HG02610 (cell line): ENCODE results near the gene AGAP1.

Source experiments
- ATAC-seq: cut with Tn5 transposase; IDR thresholded peaks from one replicate; pipeline ENCODE4 v1.9.1; 2021; ENCODE audit warnings: mild to moderate bottlenecking, moderate library complexity; ENCODE audit not compliant: unreplicated experiment

Gene AGAP1

DNA sequence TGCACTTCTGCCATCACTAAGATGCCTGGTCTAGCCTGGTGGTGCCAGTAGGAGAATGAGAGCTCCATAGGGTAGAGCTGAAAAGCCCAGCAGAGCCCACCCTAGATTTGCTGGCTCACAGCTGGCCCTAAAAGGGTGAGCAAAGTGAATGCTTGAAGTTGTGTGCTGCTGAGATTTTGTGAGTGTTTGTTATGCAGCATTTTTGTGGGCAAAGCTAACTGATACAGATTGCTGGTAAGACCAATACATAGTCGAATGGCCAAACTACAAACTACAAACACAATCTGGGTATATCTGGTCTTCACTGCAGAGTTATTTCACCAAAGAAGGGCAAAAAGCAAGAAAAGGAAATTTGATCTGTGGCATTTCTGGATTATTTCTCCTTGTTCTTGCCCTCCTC lies 7.1 kb upstream of the AGAP1 start:
- no peak for ATAC-seq

- ATAC-seq = no peak
These were observed 3.9 kb upstream of the AGAP1 start for GRCh38 chr2:235489897-235490296.

GRCh38 chr2:235492850-235493344 lies 946 bp upstream of the AGAP1 start:
- ATAC-seq = no peak

- ATAC-seq = no peak
These were observed 455 bp upstream of the AGAP1 start for GRCh38 chr2:235493402-235493774.

DNA sequence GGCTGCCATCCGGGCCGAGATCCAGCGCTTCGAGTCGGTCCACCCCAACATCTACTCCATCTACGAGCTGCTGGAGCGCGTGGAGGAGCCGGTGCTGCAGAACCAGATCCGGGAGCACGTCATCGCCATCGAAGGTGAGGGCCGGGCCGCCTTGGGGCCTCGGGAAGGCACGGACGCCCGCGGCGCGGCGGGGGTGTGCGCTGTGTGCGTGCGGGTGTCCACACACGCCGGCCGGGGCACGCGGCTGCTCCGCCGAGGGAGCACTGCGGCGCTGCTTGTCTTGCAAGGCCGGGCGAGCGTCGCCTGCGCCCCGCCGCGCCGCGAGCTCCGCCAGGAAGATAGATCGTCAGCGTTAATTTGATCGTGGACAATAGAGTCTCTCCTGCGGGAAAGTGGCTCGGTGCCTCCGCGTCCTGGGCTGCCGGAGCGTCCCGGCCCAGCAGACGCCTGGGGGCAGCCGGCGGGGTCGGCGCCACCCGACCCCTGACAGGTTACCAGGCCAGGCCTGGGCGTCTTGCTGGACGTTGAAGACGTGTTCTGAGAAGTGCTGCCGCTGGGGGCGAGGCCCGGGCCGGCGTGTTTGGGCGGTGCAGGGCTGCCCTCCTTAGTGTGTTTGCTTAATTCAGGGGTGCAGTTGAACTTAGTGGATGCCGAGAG lies 1.0 kb downstream of the AGAP1 start:
- ATAC-seq = no peak

DNA sequence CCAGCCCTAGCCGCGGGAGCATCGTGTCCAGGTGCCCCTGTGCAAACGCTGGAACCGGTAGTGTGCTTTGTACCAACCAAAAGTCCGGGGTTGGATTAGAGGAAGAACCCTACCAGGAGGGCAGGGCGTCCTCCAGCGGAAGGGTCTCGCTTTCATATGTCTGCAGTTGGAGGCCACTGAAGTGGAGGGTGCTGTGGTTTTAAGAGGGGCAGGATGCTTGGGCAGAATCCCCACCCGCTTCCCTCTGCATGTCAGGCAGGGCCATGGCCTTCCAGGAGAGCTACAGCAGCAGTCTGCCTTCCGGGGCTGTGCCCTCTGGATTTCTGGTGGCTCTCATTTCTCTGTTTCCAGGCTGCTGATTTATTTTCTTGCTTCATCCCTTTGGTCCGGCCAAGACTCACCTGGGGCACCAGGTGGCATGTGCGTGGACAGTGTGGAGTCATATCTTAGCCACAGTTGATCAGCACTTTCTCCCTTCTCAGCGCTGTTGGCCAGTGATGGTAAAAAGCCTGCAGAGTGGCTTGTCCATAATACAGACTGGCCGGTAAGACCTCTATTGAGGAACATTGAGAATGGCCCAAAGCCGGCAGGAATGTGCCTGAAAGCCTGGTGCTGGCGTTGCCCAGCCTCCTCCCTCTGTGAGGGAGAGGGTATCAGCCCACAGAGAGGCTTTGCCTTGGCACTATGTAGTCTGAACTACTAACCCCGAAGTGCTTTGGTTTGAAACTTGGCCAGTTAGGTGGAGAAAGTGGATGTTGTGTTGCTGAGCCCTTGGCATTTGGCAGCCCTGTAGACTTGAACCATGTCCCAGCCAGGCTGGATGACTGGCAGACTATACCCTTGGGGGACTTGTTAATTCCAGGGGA lies 1.8 kb downstream of the AGAP1 start:
- no peak for ATAC-seq

- no peak for ATAC-seq
These were observed 2.4 kb downstream of the AGAP1 start for GRCh38 chr2:235496239-235496621.

- no peak for ATAC-seq
These were observed 3.3 kb downstream of the AGAP1 start for GRCh38 chr2:235497096-235497495.

DNA sequence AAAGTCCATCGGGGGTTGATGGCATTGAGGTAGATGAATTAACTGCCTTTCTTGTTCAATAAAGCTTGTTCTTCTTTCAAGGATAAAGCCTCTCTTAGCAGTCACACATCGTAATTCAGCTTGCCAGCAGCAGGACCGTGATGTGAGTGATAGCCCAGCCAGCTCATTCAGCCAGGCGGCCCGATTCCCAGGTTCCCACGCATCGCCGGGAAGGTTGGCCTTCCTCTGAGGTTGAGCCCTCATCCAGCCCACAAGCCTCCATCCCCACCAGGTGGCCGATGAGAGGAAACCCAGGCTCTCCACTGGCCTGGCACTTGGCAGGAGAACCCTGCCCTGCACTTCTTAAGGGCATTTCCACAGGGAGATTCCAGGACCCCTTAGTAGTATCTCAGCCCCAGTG lies 4.7 kb downstream of the AGAP1 start:
- ATAC-seq = no peak

GRCh38 chr2:235498946-235499812 lies 5.3 kb downstream of the AGAP1 start:
- ATAC-seq = no peak

DNA sequence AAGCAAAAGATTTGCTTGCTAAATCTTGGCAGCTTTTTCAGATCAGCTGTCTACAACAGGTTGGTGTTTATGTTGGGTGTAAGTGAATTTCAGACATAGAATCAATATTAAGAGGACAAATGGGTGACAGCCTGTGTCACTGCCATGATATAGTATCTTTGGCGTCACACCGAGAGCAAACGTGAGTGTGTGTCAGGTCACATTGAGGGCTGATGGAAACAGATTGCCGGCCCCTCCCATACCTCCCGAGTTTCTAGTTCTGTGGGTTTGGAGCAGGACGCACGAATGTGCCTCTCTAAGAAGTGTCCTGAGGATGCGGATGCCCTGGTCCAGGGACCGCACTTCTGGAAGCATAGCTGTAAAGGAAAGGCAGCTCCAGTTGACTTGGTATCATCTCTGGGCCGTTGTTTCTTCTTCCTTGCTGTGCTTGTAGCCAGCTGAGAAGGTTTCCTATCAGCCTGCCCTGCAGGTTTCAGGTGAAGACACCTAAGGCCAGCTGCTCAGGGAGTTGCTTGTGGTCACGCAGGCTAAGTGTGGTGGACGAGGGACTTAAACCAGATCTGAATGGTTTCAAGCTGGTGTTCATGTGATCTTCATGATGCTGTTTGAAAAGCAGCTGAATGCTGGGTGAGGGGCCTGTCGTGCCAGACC lies 6.4 kb downstream of the AGAP1 start:
- ATAC-seq = no peak

DNA sequence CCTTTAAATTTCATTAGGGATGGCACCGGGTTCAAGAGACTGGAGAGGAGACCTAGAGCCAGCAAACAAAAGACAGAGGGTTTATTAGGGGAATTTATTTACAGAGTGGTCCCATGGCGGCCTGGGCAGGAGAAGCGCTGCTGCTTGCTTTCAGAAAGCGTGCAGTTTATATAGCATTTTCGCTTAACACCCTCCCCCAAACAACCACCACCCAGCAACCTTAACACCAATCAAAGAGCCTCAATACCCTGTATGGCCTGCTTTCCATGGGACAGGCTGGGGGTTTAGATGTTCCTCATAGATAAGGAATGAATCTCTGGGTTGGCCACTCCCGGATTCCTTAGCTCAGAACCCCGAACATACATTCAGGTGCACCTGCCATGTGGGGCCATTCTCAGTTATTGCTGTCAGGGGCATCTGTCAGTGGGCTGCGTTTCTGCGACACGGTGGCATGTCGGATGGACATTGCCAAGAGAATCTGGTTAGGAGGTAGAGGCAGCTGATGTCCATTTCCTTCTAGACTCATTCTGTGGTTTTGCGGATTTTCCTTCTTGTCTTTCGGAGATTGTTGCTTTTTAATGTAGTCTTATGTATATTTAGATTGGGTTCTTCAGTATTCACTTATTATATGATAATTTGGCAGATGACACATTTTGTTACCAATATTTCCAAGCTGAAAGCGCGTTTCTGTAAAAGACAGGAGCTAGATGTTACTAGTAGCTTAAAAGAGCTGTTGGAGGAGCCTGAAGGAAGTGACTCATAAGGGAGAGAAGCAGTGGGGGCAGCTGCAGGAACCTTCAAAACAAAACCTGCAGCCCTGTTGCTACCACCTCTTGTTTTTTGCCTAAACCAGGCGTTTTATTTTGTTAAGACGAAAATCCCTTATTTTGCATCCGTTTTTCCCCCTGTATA lies 7.2 kb downstream of the AGAP1 start:
- no peak for ATAC-seq

DNA sequence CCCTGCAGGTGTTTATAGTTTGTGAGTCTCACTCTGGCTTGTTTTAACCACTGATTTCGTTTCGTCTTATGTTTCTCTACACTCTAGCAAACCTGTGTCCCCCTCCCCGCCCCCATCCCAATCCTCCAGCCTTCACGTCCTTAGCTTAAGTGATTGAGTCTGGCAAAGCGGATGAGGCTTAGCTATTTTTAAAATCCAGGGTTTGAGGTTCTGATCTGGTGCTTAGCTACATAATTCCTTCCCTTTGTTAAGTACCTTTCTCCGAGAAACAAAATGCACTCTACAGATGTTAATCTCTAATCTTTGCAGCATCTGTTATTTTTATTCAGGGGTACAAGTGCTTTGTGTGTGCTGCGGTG lies 7.8 kb downstream of the AGAP1 start:
- ATAC-seq = no peak

GRCh38 chr2:235502336-235502735 lies 8.5 kb downstream of the AGAP1 start:
- ATAC-seq = no peak

DNA sequence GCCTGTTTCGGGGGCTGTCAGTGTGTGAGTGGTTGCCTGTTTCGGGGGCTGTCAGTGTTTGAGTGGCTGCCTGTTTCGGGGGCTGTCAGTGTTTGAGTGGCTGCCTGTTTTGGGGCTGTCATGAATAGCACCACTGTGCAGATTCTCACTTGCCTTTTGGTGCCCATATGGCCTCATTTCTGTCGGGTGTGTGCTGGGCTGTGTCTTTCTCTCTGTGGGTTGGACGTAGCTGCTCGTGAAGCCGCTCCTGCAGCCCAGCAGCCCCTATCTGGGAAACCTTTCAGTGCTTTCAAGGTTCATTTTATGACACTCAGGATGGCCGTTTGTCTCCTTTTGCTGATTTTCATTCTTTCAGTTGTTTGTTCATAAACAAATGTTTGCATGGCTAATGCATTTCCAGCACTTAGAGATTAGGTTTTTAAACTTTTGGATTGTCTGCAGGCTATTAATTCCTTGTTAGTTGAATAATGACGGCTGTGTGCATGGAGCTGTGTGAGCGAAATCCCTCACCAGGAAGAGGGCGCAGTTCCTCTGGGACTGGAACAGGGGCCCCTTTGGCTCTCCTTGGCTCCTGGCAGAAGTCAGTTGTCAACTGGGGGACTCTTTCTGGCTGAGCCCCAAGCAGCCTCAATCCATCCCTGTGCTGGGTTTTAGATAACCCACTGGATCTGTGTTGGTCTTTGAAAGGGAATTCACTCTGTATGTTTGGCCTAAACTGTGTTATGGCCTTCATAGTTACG lies 10.8 kb downstream of the AGAP1 start:
- no peak for ATAC-seq

- no peak for ATAC-seq
These were observed 11.4 kb downstream of the AGAP1 start for GRCh38 chr2:235505181-235505741.

DNA sequence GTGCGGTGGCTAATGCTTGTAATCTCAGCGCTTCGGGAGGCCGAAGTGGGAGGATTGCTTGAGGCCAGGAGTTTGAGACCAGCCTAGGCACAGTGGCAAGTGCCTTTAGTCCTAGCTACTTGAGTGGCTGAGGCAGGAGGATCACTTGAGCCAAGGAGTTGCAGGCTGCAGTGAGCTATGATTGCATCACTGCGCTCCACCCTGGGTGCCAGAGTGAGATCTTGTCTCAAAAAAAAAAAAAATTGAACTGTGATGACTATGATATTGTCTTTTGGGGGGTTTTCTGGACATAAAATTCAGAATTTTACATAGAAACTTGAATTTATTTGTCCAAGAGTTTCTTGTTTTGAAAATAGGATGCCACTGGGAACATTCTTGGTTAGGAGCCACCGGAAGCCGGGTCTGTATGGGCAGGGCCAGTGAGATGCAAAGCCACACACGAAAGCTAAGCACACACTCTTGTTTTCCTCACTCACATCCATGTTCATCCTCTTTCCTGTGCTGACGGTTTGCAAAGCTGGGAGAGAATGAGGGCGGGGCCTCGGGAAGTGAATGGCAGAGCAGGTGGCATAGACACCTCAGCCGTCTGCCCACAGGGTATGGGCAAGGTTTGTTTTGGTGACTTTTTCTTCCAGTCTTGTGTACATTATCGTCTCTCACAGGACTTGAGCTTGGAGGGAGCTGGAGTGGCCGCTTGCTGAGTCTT lies 12.6 kb downstream of the AGAP1 start:
- no peak for ATAC-seq

DNA sequence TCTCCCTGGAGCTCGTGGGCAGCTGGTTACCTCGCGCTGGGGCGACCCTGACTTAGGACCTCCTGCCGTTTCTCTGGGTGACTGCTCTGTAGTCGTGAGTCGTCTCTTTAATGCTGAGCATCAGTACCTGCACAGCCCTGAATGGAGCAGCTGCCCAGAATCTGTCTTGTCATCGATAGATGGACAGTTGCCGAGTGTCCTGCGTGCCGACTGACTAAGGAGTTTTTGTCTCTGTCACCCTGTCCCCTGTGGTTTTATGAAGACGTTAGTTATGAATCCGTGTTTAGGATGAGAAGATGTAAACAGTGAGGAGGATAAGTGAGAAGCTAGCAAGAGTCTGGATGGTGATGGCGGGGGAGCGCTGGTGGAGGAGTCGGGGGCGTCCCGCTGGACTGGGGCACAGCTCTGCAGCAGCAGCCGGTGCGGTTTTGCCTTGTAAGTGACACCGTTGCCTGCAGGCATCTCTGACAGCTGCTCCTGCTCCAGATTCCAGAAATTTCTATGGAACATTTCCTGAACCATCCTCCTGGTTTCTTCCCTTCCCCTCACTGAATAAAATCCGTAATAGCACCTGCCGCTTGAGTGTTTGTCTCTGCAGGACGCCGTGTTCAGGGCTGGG lies 13.3 kb downstream of the AGAP1 start:
- no peak for ATAC-seq
